IPS-15b (cell line): ENCODE data around the gene TMEM108.

Source experiments
- H3K27me3 ChIP-seq: one replicate; pipeline ENCODE4 v1.6.1; 2013; ENCODE audit warnings: low read length; ENCODE audit not compliant: control insufficient read depth, insufficient read depth
- H3K36me3 ChIP-seq: one replicate; pipeline ENCODE4 v1.6.1; 2013; ENCODE audit warnings: low read length; ENCODE audit not compliant: control insufficient read depth, insufficient read depth
- H3K4me1 ChIP-seq: one replicate; pipeline ENCODE4 v1.6.1; 2013; ENCODE audit warnings: mild to moderate bottlenecking, low read length; ENCODE audit not compliant: control insufficient read depth, insufficient read depth
- H3K4me3 ChIP-seq: one replicate; pipeline ENCODE4 v1.5.1; 2013; ENCODE audit warnings: low read depth, low read length
- H3K9ac ChIP-seq: one replicate; pipeline ENCODE4 v1.6.1; 2013; ENCODE audit warnings: low read depth, mild to moderate bottlenecking, low read length
- H3K9me3 ChIP-seq: one replicate; pipeline ENCODE4 v1.6.1; 2013; ENCODE audit warnings: mild to moderate bottlenecking, low read length; ENCODE audit not compliant: control insufficient read depth, insufficient read depth

Gene TMEM108

GRCh38 chr3:133401374-133402135 lies 363.4 kb downstream of the TMEM108 start:
- H3K27me3 ChIP-seq: no peaks in the 10 kb centered on the region
- no peak overlapping the region for H3K9ac ChIP-seq
- no peaks in the 10 kb centered on the region for H3K9me3 ChIP-seq
- no peak overlapping the region for H3K4me3 ChIP-seq
- H3K4me1 ChIP-seq: peaks cover 4% of the 10 kb centered on the region
- no peaks in the 10 kb centered on the region for H3K36me3 ChIP-seq

GRCh38 chr3:133404920-133405319 lies 366.7 kb downstream of the TMEM108 start:
- Histone ChIP-seq H3K9ac (no peak overlapping the region), H3K36me3 (no peaks in the 10 kb centered on the region), H3K4me1 (peaks cover 4% of the 10 kb centered on the region), H3K27me3 (no peaks in the 10 kb centered on the region), H3K9me3 (no peaks in the 10 kb centered on the region), H3K4me3 (no peak overlapping the region)

- Histone ChIP-seq H3K36me3 (no peaks in the 10 kb centered on the region), H3K4me1 (peaks cover 4% of the 10 kb centered on the region), H3K9ac (no peak overlapping the region), H3K4me3 (no peak overlapping the region), H3K9me3 (no peaks in the 10 kb centered on the region), H3K27me3 (no peaks in the 10 kb centered on the region)
These were observed 370.2 kb downstream of the TMEM108 start for GRCh38 chr3:133408366-133408765.

- H3K9me3 ChIP-seq: no peaks in the 10 kb centered on the region
- H3K27me3 ChIP-seq: no peaks in the 10 kb centered on the region
- H3K9ac ChIP-seq: no peak overlapping the region
- no peak overlapping the region for H3K4me3 ChIP-seq
- no peaks in the 10 kb centered on the region for H3K36me3 ChIP-seq
- H3K4me1 ChIP-seq: peaks cover 4% of the 10 kb centered on the region
These were observed 370.8 kb downstream of the TMEM108 start for GRCh38 chr3:133408961-133409360.

- Histone ChIP-seq H3K36me3 (no peaks in the 10 kb centered on the region), H3K4me3 (no peak overlapping the region), H3K9me3 (no peaks in the 10 kb centered on the region), H3K9ac (no peak overlapping the region), H3K4me1 (no peaks in the 10 kb centered on the region), H3K27me3 (no peaks in the 10 kb centered on the region)
These were observed 372.2 kb downstream of the TMEM108 start for GRCh38 chr3:133410191-133410892.

GRCh38 chr3:133412183-133413132 lies 374.3 kb downstream of the TMEM108 start:
- H3K9ac ChIP-seq: no peak overlapping the region
- H3K4me1 ChIP-seq: no peaks in the 10 kb centered on the region
- H3K36me3 ChIP-seq: no peaks in the 10 kb centered on the region
- no peaks in the 10 kb centered on the region for H3K27me3 ChIP-seq
- H3K4me3 ChIP-seq: no peak overlapping the region
- no peaks in the 10 kb centered on the region for H3K9me3 ChIP-seq

GRCh38 chr3:133413161-133414020 lies 375.2 kb downstream of the TMEM108 start:
- Histone ChIP-seq H3K27me3 (no peaks in the 10 kb centered on the region), H3K4me3 (no peak overlapping the region), H3K9ac (no peak overlapping the region), H3K4me1 (no peaks in the 10 kb centered on the region), H3K9me3 (no peaks in the 10 kb centered on the region), H3K36me3 (no peaks in the 10 kb centered on the region)

GRCh38 chr3:133414021-133414392 lies 375.8 kb downstream of the TMEM108 start:
- Histone ChIP-seq H3K4me1 (no peaks in the 10 kb centered on the region), H3K27me3 (no peaks in the 10 kb centered on the region), H3K9me3 (no peaks in the 10 kb centered on the region), H3K9ac (no peak overlapping the region), H3K4me3 (no peak overlapping the region), H3K36me3 (no peaks in the 10 kb centered on the region)

GRCh38 chr3:133418361-133418760 lies 380.2 kb downstream of the TMEM108 start:
- no peaks in the 10 kb centered on the region for H3K4me1 ChIP-seq
- no peaks in the 10 kb centered on the region for H3K9me3 ChIP-seq
- H3K27me3 ChIP-seq: no peaks in the 10 kb centered on the region
- no peaks in the 10 kb centered on the region for H3K36me3 ChIP-seq
- no peak overlapping the region for H3K4me3 ChIP-seq
- no peak overlapping the region for H3K9ac ChIP-seq

GRCh38 chr3:133419151-133419909 lies 381.1 kb downstream of the TMEM108 start:
- Histone ChIP-seq H3K36me3 (no peaks in the 10 kb centered on the region), H3K9ac (no peak overlapping the region), H3K4me1 (no peaks in the 10 kb centered on the region), H3K9me3 (no peaks in the 10 kb centered on the region), H3K4me3 (no peak overlapping the region), H3K27me3 (no peaks in the 10 kb centered on the region)
